ENCODE results near the gene DNAH11.

Gene DNAH11

GRCh38 chr7:21616091-21616490 is 73.3 kb downstream of the DNAH11 start:
- no peak for TF ChIP-seq CTCF (IDR thresholded peaks at IDR 0.05; ENCODE audit: insufficient read depth, low read length, missing control alignments)
- CTCF ChIA-PET = no interaction called here
- POLR2A ChIA-PET = no interaction called here
- H3K4me3 ChIP-seq (ENCODE audit: low read depth, low read length) = no peak overlapping the region
- DNase-seq (ENCODE audit: low read depth, low spot score) = no peak

- no peak overlapping the region for H3K4me3 ChIP-seq (ENCODE audit: low read depth, low read length)
- CTCF ChIA-PET = no interaction called here
These were observed 74.1 kb downstream of the DNAH11 start for GRCh38 chr7:21616796-21617436.

GRCh38 chr7:21617513-21617912 is 74.7 kb downstream of the DNAH11 start:
- POLR2A ChIA-PET = no interaction called here
- no peak for TF ChIP-seq CTCF (IDR thresholded peaks at IDR 0.05; ENCODE audit: insufficient read depth, low read length, missing control alignments)
- CTCF ChIA-PET = no interaction called here
- no peak for DNase-seq (ENCODE audit: low read depth, low spot score)
- H3K4me3 ChIP-seq (ENCODE audit: low read depth, low read length) = no peak overlapping the region

More at GRCh38 chr7:21616796-21617436, 74.1 kb downstream of the DNAH11 start:
- DNase-seq (ENCODE audit: low read depth, low spot score) = no peak
- POLR2A ChIA-PET = no interaction called here
- TF ChIP-seq CTCF (IDR thresholded peaks at IDR 0.05; ENCODE audit: insufficient read depth, low read length, missing control alignments) = no peak

- H3K4me3 ChIP-seq (ENCODE audit: low read depth, low read length) = no peak overlapping the region
- CTCF ChIA-PET = no interaction called here
- no peak for DNase-seq (ENCODE audit: low read depth, low spot score)
- POLR2A ChIA-PET = no interaction called here
- TF ChIP-seq CTCF (IDR thresholded peaks at IDR 0.05; ENCODE audit: insufficient read depth, low read length, missing control alignments) = no peak
These were observed 75.1 kb downstream of the DNAH11 start for GRCh38 chr7:21617916-21618390.

- no peak overlapping the region for H3K4me3 ChIP-seq (ENCODE audit: low read depth, low read length)
- DNase-seq (ENCODE audit: low read depth, low spot score) = no peak
- ChIA-PET POLR2A (no interaction called here), CTCF (no interaction called here)
- no peak for TF ChIP-seq CTCF (IDR thresholded peaks at IDR 0.05; ENCODE audit: insufficient read depth, low read length, missing control alignments)
These were observed 75.9 kb downstream of the DNAH11 start for GRCh38 chr7:21618706-21619105.

- POLR2A ChIA-PET = no interaction called here
- DNase-seq (ENCODE audit: low read depth, low spot score) = no peak
- CTCF ChIA-PET = no interaction called here
- H3K4me3 ChIP-seq (ENCODE audit: low read depth, low read length) = no peak overlapping the region
- TF ChIP-seq CTCF (IDR thresholded peaks at IDR 0.05; ENCODE audit: insufficient read depth, low read length, missing control alignments) = no peak
These were observed 77.2 kb downstream of the DNAH11 start for GRCh38 chr7:21620054-21620453.
